HL-60 (cell line): ENCODE measurements around the gene LRMDA.

Source experiments
- GABPA ChIP-seq: IDR thresholded peaks from 2 replicates; pipeline ENCODE4 v1.6.1; 2012; ENCODE audit warnings: low read depth
- POLR2AphosphoS5 ChIP-seq: IDR thresholded peaks from 2 replicates; pipeline ENCODE4 v1.6.1; 2012; ENCODE audit warnings: low read depth
- REST ChIP-seq: IDR thresholded peaks from 2 replicates; pipeline ENCODE4 v1.6.1; 2012; ENCODE audit warnings: low read depth; ENCODE audit not compliant: insufficient replicate concordance
- SPI1 ChIP-seq: IDR thresholded peaks from 2 replicates; pipeline ENCODE4 v1.6.1; 2012; ENCODE audit warnings: low read depth, mild to moderate bottlenecking, borderline replicate concordance
- TF ChIP-seq, protein P1 (sequence below): IDR thresholded peaks from one replicate; pipeline ENCODE4 v1.5.1; 2011; ENCODE audit warnings: low read length, control low read depth, inconsistent platforms; ENCODE audit not compliant: insufficient read depth

DNA sequence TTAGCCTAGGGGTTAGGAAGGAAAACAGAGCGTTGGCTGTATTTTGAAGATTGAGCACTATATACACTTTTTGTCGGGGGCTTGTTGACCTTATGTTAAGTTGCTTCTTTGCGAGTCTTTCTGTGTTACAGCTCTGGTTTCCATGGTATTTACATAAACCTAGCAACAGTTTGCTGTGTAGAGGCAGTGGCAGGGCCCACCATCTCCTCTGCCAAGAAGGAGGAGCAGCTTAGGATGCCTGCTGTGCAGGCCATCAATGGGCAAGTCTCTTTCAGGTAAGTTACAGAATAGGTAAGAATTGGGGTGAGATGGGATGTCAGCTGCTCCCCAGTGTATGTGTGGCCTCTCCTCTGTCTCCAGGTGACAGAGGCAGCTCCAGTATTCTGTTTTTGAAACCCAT is 485.5 kb downstream of the LRMDA start:
- TF ChIP-seq, protein P1, sequence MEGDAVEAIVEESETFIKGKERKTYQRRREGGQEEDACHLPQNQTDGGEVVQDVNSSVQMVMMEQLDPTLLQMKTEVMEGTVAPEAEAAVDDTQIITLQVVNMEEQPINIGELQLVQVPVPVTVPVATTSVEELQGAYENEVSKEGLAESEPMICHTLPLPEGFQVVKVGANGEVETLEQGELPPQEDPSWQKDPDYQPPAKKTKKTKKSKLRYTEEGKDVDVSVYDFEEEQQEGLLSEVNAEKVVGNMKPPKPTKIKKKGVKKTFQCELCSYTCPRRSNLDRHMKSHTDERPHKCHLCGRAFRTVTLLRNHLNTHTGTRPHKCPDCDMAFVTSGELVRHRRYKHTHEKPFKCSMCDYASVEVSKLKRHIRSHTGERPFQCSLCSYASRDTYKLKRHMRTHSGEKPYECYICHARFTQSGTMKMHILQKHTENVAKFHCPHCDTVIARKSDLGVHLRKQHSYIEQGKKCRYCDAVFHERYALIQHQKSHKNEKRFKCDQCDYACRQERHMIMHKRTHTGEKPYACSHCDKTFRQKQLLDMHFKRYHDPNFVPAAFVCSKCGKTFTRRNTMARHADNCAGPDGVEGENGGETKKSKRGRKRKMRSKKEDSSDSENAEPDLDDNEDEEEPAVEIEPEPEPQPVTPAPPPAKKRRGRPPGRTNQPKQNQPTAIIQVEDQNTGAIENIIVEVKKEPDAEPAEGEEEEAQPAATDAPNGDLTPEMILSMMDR: no peak
- TF ChIP-seq POLR2AphosphoS5 (no peak), REST (no peak), SPI1 (no peak), GABPA (no peak)
